Tibial nerve (tissue), 4 donors: ENCODE results near the gene ACTG2. TPM values are rescaled to one million over a fixed set of nuclear protein-coding genes. Genes with fewer than 3 reads are reported as not detected.

Source experiments
- DNase-seq, 2 donors: peaks; one replicate each; pipeline ENCODE4 v3.0.0-alpha.2; 2019; ENCODE audit warnings: low spot score in 2 of 2
- H3K27ac ChIP-seq, 4 donors: fragments of 200-600 bp; sonication (generic) in 3 of 4; one replicate each; pipeline ENCODE4 v1.5.1; 2017 to 2019; ENCODE audit warnings: mild to moderate bottlenecking in 1 of 4
- H3K27me3 ChIP-seq, 2 donors: fragments of 200-600 bp; sonication (generic) in 1 of 2; one replicate each; pipeline versions ENCODE4 v1.5.1 to v1.6.0; 2017 to 2019
- H3K36me3 ChIP-seq, 3 donors: fragments of 200-600 bp; sonication (generic); one replicate each; pipeline ENCODE4 v1.5.1; 2018 to 2019
- H3K4me1 ChIP-seq, 4 donors: fragments of 200-600 bp; sonication (generic) in 3 of 4; one replicate each; pipeline ENCODE4 v1.5.1; 2017 to 2019
- H3K4me3 ChIP-seq, 4 donors: fragments of 200-600 bp; sonication (generic) in 3 of 4; one replicate each; pipeline ENCODE4 v1.5.1; 2017 to 2019; ENCODE audit warnings: mild to moderate bottlenecking in 1 of 4, moderate library complexity in 1 of 4
- H3K9me3 ChIP-seq, 4 donors: fragments of 200-600 bp; sonication (generic) in 3 of 4; one replicate each; pipeline ENCODE4 v1.5.1; 2017 to 2019
- EP300 ChIP-seq, 2 donors: sonication (generic); formaldehyde crosslinking; IDR thresholded peaks; one replicate each; pipeline ENCODE4 v1.6.1; 2017; ENCODE audit warnings: antibody characterized with exemption in 2 of 2, mild to moderate bottlenecking in 1 of 2
- POLR2A ChIP-seq, 2 donors: fragments of 450-650 bp; IDR thresholded peaks; one replicate each; pipeline ENCODE4 v1.6.1; 2017; ENCODE audit warnings: antibody characterized with exemption in 2 of 2, mild to moderate bottlenecking in 2 of 2, moderate library complexity in 2 of 2
- WGBS, 2 donors: methylation state at CpG; one replicate each; pipeline ENCODE4 v1.1.5; 2018; 5-methylcytosine and 5-hydroxymethylcytosine counted together
- total RNA-seq, 4 donors: library from RNA; depleted of rRNA; stranded (reverse); fragments of >200 nt; gene quantifications; one replicate each; pipeline ENCODE4 v1.1.0, GENCODE V29; 2016
- TF ChIP-seq, protein P1 (sequence below), 5 experiments: fragments of 200-600 bp in 3 of 5; fragments of 450-650 bp in 2 of 5; sonication (generic) in 3 of 5; IDR thresholded peaks; one replicate each; pipeline ENCODE4 v1.5.1; 2016 to 2019; ENCODE audit warnings: antibody characterized with exemption in 5 of 5, mild to moderate bottlenecking in 3 of 5, moderate library complexity in 2 of 5

ACTG2 gene
- total RNA-seq, 4 donors from 2014 or later: 6.3 to 20.1 (median 16.8) TPM

DNA sequence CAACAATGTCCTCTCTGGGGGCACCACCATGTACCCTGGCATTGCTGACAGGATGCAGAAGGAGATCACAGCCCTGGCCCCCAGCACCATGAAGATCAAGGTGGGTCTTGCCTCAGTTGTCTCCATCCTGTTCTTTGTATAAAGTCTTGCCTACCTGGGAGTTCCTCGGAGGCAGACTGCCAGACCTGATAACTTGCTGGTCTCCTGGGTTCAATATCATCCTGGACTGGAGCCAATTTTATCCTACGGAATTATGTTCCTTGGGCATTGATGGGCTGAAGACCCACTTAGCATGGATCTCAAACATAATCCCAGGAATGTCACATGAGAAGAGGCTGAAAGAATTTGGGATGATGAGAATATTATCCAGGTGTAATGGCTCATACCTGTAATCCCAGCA, 23.9 kb downstream of the ACTG2 start:
- 41 to 43% methylated on average over 2 of the region's 2 CpGs for WGBS, 2 donors
- H3K4me3 ChIP-seq: no peak overlapping the region
- H3K4me1 ChIP-seq: no peaks in the 10 kb centered on the region
- no peaks in the 10 kb centered on the region for H3K36me3 ChIP-seq
- no peak for DNase-seq
- H3K27ac ChIP-seq: no peak overlapping the region
- TF ChIP-seq POLR2A (IDR thresholded peaks at IDR 0.05): no peak
- TF ChIP-seq EP300 (IDR thresholded peaks at IDR 0.05): no peak
- TF ChIP-seq, protein P1, sequence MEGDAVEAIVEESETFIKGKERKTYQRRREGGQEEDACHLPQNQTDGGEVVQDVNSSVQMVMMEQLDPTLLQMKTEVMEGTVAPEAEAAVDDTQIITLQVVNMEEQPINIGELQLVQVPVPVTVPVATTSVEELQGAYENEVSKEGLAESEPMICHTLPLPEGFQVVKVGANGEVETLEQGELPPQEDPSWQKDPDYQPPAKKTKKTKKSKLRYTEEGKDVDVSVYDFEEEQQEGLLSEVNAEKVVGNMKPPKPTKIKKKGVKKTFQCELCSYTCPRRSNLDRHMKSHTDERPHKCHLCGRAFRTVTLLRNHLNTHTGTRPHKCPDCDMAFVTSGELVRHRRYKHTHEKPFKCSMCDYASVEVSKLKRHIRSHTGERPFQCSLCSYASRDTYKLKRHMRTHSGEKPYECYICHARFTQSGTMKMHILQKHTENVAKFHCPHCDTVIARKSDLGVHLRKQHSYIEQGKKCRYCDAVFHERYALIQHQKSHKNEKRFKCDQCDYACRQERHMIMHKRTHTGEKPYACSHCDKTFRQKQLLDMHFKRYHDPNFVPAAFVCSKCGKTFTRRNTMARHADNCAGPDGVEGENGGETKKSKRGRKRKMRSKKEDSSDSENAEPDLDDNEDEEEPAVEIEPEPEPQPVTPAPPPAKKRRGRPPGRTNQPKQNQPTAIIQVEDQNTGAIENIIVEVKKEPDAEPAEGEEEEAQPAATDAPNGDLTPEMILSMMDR (IDR thresholded peaks at IDR 0.05): no peak
- H3K27me3 ChIP-seq: peaks cover 0 to 14% of the 10 kb centered on the region in 2 donors
- H3K9me3 ChIP-seq: no peaks in the 10 kb centered on the region

DNA sequence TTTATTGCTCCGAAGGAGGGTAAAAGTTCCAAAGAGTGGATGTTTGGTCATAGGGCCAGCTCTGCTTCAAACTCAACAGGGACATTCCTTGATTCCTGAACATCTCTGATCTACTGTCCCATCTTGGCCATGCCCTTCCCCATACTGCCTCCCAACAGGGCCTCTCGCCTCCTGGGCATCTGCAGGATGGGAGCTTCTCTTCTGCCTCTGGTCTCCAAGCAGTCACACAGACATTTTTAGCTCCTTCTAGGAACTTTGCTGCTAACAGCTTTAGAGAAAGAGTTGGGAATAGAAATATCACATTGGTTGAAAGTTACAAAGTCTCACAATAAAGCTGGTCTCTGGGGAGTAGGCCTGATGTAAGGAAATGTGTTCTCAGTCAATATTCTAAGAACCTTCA, 24.5 kb downstream of the ACTG2 start:
- H3K36me3 ChIP-seq: no peaks in the 10 kb centered on the region
- H3K27me3 ChIP-seq: peaks cover 0 to 14% of the 10 kb centered on the region in 2 donors
- no peak for DNase-seq
- 38 to 42% methylated on average over 2 of the region's 2 CpGs for WGBS, 2 donors
- TF ChIP-seq POLR2A (IDR thresholded peaks at IDR 0.05) (no peak), EP300 (IDR thresholded peaks at IDR 0.05) (no peak)
- TF ChIP-seq, protein P1 (IDR thresholded peaks at IDR 0.05): no peak
- no peaks in the 10 kb centered on the region for H3K4me1 ChIP-seq
- H3K9me3 ChIP-seq: no peaks in the 10 kb centered on the region
- H3K27ac ChIP-seq: no peak overlapping the region
- H3K4me3 ChIP-seq: no peak overlapping the region

DNA sequence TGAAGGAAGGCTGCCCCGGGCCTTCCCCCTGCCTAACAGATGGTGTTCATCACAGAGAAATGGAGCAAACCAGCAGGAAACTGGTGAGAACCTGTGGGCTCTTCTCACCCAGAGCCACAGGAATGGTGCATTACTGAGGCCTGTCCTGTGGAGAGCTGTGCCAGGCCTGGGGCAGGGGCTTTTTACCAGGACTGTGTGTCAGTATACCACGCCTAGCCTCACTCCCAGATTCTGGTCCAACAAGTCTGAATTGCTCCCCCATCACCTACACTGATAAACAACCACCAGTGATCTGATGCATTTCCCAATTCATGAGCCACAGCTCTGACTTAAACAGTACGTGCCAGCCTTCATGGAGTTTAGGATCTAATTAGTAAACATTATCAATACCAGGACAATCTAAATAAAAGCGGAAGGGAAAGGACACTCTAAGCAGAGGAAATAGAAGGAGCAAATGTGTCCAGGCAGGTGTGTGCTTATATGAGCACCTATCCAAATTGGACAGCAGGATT, 24.9 kb downstream of the ACTG2 start:
- Histone ChIP-seq H3K4me3 (no peak overlapping the region), H3K27ac (no peak overlapping the region), H3K36me3 (no peaks in the 10 kb centered on the region), H3K4me1 (no peaks in the 10 kb centered on the region), H3K27me3 (peaks cover 0 to 14% of the 10 kb centered on the region in 2 donors), H3K9me3 (no peaks in the 10 kb centered on the region)
- no peak for TF ChIP-seq EP300 (IDR thresholded peaks at IDR 0.05)
- no peak for DNase-seq
- WGBS, 2 donors: 71 to 73% methylated on average over 4 of the region's 4 CpGs

DNA sequence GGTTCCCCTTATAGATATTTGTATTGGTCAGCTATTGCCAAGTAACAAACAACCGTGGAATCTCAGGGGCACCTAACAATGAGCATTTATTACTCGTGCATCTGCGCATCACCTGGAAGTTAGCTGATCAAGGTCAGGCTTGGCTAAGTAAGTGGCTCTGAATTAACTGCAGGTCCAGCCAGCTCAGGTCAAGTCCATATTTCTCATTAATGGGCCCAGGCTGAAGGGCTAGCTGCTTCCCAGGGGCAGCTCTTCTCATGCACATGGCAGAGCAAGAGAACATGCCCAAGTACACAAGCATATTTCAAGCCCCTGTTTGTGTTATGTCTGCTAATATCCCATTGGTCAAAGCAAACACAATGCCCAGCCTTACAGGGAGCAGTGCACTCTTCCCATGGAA, 26.0 kb downstream of the ACTG2 start:
- H3K27ac ChIP-seq: no peak overlapping the region
- no peak overlapping the region for H3K4me3 ChIP-seq
- 88 to 92% methylated on average over 3 of the region's 3 CpGs for WGBS, 2 donors
- TF ChIP-seq POLR2A (IDR thresholded peaks at IDR 0.05) (no peak), EP300 (IDR thresholded peaks at IDR 0.05) (no peak)
- TF ChIP-seq, protein P1 (IDR thresholded peaks at IDR 0.05): no peak
- no peaks in the 10 kb centered on the region for H3K36me3 ChIP-seq
- DNase-seq: no peak
- H3K4me1 ChIP-seq: no peaks in the 10 kb centered on the region
- no peaks in the 10 kb centered on the region for H3K9me3 ChIP-seq
- peaks cover 0 to 14% of the 10 kb centered on the region in 2 donors for H3K27me3 ChIP-seq

DNA sequence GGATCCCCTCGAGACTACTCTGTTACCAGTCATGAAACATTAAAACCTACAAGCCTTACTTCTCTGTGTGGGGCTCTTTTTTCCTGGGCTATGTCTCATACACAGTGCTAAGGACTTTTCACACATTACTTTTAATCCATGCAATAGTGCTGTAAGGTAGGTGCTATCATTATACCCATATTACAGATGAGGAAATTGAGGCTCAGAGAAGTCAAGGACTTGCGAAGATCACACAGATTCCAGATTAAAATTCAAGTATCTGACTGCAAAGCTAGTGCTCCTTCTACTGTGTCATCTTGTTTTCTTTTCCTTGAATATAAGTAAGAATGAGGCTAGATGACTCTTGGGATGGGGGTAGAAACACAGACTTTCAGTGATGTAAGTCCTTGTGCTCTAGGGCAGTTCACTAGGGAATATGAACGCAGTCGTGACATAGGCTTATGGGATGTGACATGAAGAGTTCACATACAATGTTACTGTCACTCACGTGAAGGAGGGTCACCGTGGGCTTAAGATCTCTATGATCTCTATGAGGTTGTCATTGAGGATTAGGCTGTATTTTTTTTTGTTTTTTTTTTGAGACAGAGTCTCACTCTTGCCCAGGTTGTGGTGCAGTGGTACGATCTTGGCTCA, 26.9 kb downstream of the ACTG2 start:
- Histone ChIP-seq H3K4me1 (no peaks in the 10 kb centered on the region), H3K27me3 (peaks cover 0 to 14% of the 10 kb centered on the region in 2 donors), H3K4me3 (no peak overlapping the region), H3K36me3 (no peaks in the 10 kb centered on the region), H3K27ac (no peak overlapping the region), H3K9me3 (no peaks in the 10 kb centered on the region)
- 83 to 88% methylated on average over 7 of the region's 7 CpGs for WGBS, 2 donors
- DNase-seq: no peak
- TF ChIP-seq POLR2A (IDR thresholded peaks at IDR 0.05): no peak
- no peak for TF ChIP-seq EP300 (IDR thresholded peaks at IDR 0.05)
- TF ChIP-seq, protein P1 (IDR thresholded peaks at IDR 0.05): no peak
